ENCODE results near the gene ZFAND3. TPM values are rescaled to one million over a fixed set of nuclear protein-coding genes. Genes with fewer than 3 reads are reported as not detected.

Gene ZFAND3
- total RNA-seq, 1 experiment from 2014 or later, result 75.0 TPM

DNA sequence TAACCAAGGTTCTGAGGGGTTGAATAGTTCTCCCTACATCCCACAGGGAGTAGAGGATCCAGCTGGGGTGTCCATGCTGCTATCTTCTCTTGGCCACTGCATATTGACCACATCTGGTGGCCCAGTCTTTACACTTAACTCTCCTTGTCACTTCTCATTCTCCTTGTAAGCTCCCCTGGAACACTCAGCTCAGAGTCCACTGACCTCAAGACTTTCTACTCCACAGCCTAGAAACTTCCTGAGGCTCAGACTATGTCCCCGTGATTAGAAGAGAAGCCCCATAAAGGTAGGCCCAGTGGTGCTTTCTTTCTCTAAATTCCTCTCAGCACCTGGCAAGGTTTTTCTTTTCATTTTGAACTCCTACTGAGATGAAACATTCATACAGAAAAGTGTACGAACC is 13.3 kb upstream of the ZFAND3 start:
- H3K9me3 Mint-ChIP-seq (ENCODE audit: low read depth, unreplicated experiment), result no peaks in the 10 kb centered on the region
- TF ChIP-seq, protein P1, sequence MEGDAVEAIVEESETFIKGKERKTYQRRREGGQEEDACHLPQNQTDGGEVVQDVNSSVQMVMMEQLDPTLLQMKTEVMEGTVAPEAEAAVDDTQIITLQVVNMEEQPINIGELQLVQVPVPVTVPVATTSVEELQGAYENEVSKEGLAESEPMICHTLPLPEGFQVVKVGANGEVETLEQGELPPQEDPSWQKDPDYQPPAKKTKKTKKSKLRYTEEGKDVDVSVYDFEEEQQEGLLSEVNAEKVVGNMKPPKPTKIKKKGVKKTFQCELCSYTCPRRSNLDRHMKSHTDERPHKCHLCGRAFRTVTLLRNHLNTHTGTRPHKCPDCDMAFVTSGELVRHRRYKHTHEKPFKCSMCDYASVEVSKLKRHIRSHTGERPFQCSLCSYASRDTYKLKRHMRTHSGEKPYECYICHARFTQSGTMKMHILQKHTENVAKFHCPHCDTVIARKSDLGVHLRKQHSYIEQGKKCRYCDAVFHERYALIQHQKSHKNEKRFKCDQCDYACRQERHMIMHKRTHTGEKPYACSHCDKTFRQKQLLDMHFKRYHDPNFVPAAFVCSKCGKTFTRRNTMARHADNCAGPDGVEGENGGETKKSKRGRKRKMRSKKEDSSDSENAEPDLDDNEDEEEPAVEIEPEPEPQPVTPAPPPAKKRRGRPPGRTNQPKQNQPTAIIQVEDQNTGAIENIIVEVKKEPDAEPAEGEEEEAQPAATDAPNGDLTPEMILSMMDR (IDR thresholded peaks at IDR 0.05; ENCODE audit: unreplicated experiment), result no peak
- CTCF ChIA-PET, result interaction anchor here (1.3 to 1.7 kb wide), 2 partner anchors 12 to 15 kb away, joined by 5 to 11 read pairs; no protein-coding TSS in a partner anchor
- H3K36me3 Mint-ChIP-seq (ENCODE audit: insufficient read depth, unreplicated experiment), result no peaks in the 10 kb centered on the region
- H3K4me1 Mint-ChIP-seq (ENCODE audit: low read depth, unreplicated experiment), result peaks cover 20% of the 10 kb centered on the region
- no peak for DNase-seq
- no peak overlapping the region for H3K27ac Mint-ChIP-seq (ENCODE audit: unreplicated experiment)
- intact Hi-C loops (cut with micrococcal nuclease; ENCODE audit: unreplicated experiment), result no loop called here
- peaks cover 23% of the 10 kb centered on the region for H3K27me3 Mint-ChIP-seq (ENCODE audit: unreplicated experiment)
- H3K4me3 Mint-ChIP-seq (ENCODE audit: low read depth, unreplicated experiment), result no peak overlapping the region
- no TSS peak for BruUV-seq (replicated peaks)

DNA sequence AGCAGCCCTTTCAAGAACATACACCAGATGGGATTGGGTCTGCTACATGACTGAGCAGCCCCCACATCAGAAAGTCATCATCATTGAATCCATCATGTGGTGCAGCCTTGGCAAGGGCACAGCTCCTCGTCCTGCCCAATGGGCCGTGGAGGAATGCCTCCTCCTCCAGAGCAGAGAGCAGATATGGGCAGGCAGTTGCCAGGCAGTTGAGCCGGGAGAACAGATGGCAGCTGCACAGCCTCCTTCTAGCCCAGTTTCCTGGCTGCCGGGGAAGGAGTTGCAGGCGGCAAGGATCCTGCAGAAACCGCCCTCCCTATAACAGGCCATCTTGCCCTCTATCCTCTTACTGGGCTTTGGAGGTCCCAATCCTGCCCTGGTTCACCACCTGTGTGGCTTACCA is 11.9 kb upstream of the ZFAND3 start:
- Mint-ChIP-seq H3K4me3 (ENCODE audit: low read depth, unreplicated experiment) (no peak overlapping the region), H3K4me1 (ENCODE audit: low read depth, unreplicated experiment) (peaks cover 20% of the 10 kb centered on the region), H3K36me3 (ENCODE audit: insufficient read depth, unreplicated experiment) (no peaks in the 10 kb centered on the region), H3K9me3 (ENCODE audit: low read depth, unreplicated experiment) (no peaks in the 10 kb centered on the region), H3K27me3 (ENCODE audit: unreplicated experiment) (peaks cover 23% of the 10 kb centered on the region), H3K27ac (ENCODE audit: unreplicated experiment) (no peak overlapping the region)
- no TSS peak for BruUV-seq (replicated peaks)
- DNase-seq, result no peak
- TF ChIP-seq, protein P1 (IDR thresholded peaks at IDR 0.05; ENCODE audit: unreplicated experiment), result no peak
- intact Hi-C loops (cut with micrococcal nuclease; ENCODE audit: unreplicated experiment), result no loop called here
- CTCF ChIA-PET, result interaction anchor here (1.4 kb wide), 1 partner anchor 17 kb away, joined by 5 read pairs; no protein-coding TSS in a partner anchor

DNA sequence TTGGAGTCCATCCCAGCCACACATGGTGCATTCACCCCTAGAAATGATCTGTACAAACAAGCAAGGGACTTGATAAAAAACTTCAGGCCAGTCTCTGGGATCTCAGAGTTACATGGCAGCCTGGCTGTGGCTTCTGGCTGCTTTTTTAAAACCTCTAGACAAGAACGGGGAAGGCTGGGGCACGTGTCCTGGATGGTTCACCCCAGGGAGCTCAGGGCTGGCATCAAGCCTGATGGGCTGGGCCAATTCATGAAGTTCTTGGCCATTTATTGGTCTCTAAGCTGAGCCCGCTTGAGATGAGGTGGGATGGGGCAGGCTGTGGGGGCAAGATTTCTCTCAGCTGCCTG is 10.4 kb upstream of the ZFAND3 start:
- CTCF ChIA-PET, result interaction anchor here (0.7 to 1.4 kb wide), 2 partner anchors 18 to 231 kb away, joined by 3 to 5 read pairs; no protein-coding TSS in a partner anchor
- TF ChIP-seq, protein P1 (IDR thresholded peaks at IDR 0.05; ENCODE audit: unreplicated experiment), result no peak
- no peak for DNase-seq
- peaks cover 23% of the 10 kb centered on the region for H3K27me3 Mint-ChIP-seq (ENCODE audit: unreplicated experiment)
- H3K4me3 Mint-ChIP-seq (ENCODE audit: low read depth, unreplicated experiment), result no peak overlapping the region
- H3K36me3 Mint-ChIP-seq (ENCODE audit: insufficient read depth, unreplicated experiment), result no peaks in the 10 kb centered on the region
- intact Hi-C loops (cut with micrococcal nuclease; ENCODE audit: unreplicated experiment), result no loop called here
- H3K4me1 Mint-ChIP-seq (ENCODE audit: low read depth, unreplicated experiment), result peaks cover 20% of the 10 kb centered on the region
- BruUV-seq (replicated peaks), result no TSS peak
- H3K27ac Mint-ChIP-seq (ENCODE audit: unreplicated experiment), result no peak overlapping the region
- H3K9me3 Mint-ChIP-seq (ENCODE audit: low read depth, unreplicated experiment), result no peaks in the 10 kb centered on the region

DNA sequence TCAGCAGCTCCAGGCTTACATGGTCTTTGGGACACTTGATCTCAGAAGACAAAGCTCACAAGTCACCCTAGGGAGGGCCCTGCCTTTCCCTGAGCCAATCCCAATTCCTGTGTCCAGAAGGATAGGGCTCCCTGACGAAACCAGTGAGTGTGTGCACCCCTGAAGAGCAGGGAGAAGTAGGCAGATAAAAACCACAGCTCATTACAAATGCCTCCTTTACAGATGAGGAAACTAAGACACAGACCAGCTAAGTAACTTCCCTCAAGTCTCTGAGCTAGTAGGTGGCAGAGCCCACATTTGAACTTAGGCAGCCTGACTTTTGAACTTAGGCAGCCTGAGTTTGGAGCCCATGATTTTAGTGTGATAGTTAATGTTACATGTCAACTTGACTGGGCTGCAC is 6.7 kb upstream of the ZFAND3 start:
- TF ChIP-seq, protein P1 (IDR thresholded peaks at IDR 0.05; ENCODE audit: unreplicated experiment), result no peak
- no peaks in the 10 kb centered on the region for H3K36me3 Mint-ChIP-seq (ENCODE audit: insufficient read depth, unreplicated experiment)
- intact Hi-C loops (cut with micrococcal nuclease; ENCODE audit: unreplicated experiment), result no loop called here
- no peak for DNase-seq
- H3K27ac Mint-ChIP-seq (ENCODE audit: unreplicated experiment), result no peak overlapping the region
- H3K4me3 Mint-ChIP-seq (ENCODE audit: low read depth, unreplicated experiment), result no peak overlapping the region
- CTCF ChIA-PET, result no interaction called here
- H3K9me3 Mint-ChIP-seq (ENCODE audit: low read depth, unreplicated experiment), result no peaks in the 10 kb centered on the region
- no TSS peak for BruUV-seq (replicated peaks)
- peaks cover 27% of the 10 kb centered on the region for H3K4me1 Mint-ChIP-seq (ENCODE audit: low read depth, unreplicated experiment)
- H3K27me3 Mint-ChIP-seq (ENCODE audit: unreplicated experiment), result peaks cover 27% of the 10 kb centered on the region

Data from Calu3 (cell line).